DOHH2 (cell line): ENCODE results near the gene NFIX.

ENCODE experiments used
- H3F3A ChIP-seq: fragments of 200-600 bp; sonication (generic), shearing (Covaris generic); 2 replicates; pipeline ENCODE4 v1.6.0; 2016; ENCODE audit warnings: antibody characterized with exemption, mild to moderate bottlenecking; ENCODE audit not compliant: control insufficient read depth, insufficient read depth
- H3K27ac ChIP-seq: fragments of 200-600 bp; sonication (generic); 2 replicates; pipeline ENCODE4 v1.5.1; 2014; ENCODE audit warnings: low read depth, mild to moderate bottlenecking, low read length, moderate library complexity
- H3K27me3 ChIP-seq: fragments of 200-600 bp; sonication (generic); 2 replicates; pipeline ENCODE4 v1.6.1; 2014; ENCODE audit warnings: mild to moderate bottlenecking, low read length, mixed read lengths; ENCODE audit not compliant: control insufficient read depth
- H3K36me3 ChIP-seq: fragments of 200-600 bp; sonication (generic); 2 replicates; pipeline ENCODE4 v1.6.1; 2014; ENCODE audit warnings: mild to moderate bottlenecking, low read length, moderate library complexity, mixed read lengths; ENCODE audit not compliant: control insufficient read depth
- H3K4me1 ChIP-seq: fragments of 200-600 bp; sonication (generic); 2 replicates; pipeline ENCODE4 v1.6.1; 2014; ENCODE audit warnings: mild to moderate bottlenecking, low read length, mixed read lengths; ENCODE audit not compliant: control insufficient read depth
- H3K4me2 ChIP-seq: fragments of 200-600 bp; sonication (generic); 2 replicates; pipeline ENCODE4 v1.6.0; 2014; ENCODE audit warnings: mild to moderate bottlenecking, low read length, moderate library complexity
- H3K4me3 ChIP-seq: fragments of 200-600 bp; sonication (generic); 2 replicates; pipeline ENCODE4 v1.5.1; 2014; ENCODE audit warnings: mild to moderate bottlenecking, low read length, mixed read lengths
- H3K79me2 ChIP-seq: fragments of 200-600 bp; sonication (generic); 2 replicates; pipeline ENCODE4 v1.6.1; 2014; ENCODE audit warnings: mild to moderate bottlenecking, low read length, mixed read lengths; ENCODE audit not compliant: control insufficient read depth
- H3K9me2 ChIP-seq: fragments of 200-600 bp; sonication (generic); replicated peaks from 2 replicates; pipeline ENCODE4 v1.6.1; 2014; ENCODE audit warnings: mild to moderate bottlenecking, low read length, mixed read lengths; ENCODE audit not compliant: control insufficient read depth
- H3K9me3 ChIP-seq: fragments of 200-600 bp; sonication (generic); 2 replicates; pipeline ENCODE4 v1.6.1; 2014; ENCODE audit warnings: antibody characterized with exemption, low read length, mixed read lengths; ENCODE audit not compliant: control insufficient read depth, insufficient read depth
- H4K20me1 ChIP-seq: fragments of 200-600 bp; sonication (generic); 2 replicates; pipeline ENCODE4 v1.6.0; 2014; ENCODE audit warnings: low read depth, mild to moderate bottlenecking, antibody characterized with exemption, low read length, moderate library complexity; ENCODE audit not compliant: control insufficient read depth, insufficient read depth
- EZH2phosphoT487 ChIP-seq: fragments of 200-600 bp; sonication (generic); IDR thresholded peaks from 2 replicates; pipeline ENCODE4 v1.6.1; 2017; ENCODE audit warnings: borderline replicate concordance, mild to moderate bottlenecking, antibody characterized with exemption, low read length, moderate library complexity, mixed read lengths
- TF ChIP-seq, protein P1 (sequence below): fragments of 200-600 bp; sonication (generic); IDR thresholded peaks from one replicate; pipeline ENCODE4 v1.5.1; 2014; ENCODE audit warnings: antibody characterized with exemption, mild to moderate bottlenecking, low read depth, low read length; ENCODE audit not compliant: poor library complexity, severe bottlenecking

The NFIX gene

DNA sequence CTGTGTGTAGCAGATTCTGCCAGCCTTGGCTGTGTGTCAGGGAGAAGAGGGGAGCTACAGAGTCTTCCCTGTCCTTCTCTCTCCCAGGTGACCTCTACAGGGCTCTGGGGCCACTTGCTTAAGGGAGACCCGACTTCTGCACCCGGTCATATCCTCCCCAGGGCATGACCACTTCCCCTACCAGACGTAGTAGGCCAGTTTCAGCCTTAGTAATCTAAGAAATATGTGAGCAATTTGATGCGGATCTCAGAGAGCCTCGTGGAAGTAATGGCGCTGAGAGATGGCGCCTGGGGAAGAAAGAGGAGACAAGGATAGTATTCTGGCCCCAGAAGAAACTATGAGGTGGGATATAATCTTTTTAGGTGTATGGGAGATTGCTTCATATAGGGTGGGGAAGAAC lies 41.9 kb downstream of the NFIX start:
- Histone ChIP-seq H3K4me3 (no peak overlapping the region), H3K4me1 (peaks cover 7% of the 10 kb centered on the region), H3K4me2 (no peak overlapping the region)

DNA sequence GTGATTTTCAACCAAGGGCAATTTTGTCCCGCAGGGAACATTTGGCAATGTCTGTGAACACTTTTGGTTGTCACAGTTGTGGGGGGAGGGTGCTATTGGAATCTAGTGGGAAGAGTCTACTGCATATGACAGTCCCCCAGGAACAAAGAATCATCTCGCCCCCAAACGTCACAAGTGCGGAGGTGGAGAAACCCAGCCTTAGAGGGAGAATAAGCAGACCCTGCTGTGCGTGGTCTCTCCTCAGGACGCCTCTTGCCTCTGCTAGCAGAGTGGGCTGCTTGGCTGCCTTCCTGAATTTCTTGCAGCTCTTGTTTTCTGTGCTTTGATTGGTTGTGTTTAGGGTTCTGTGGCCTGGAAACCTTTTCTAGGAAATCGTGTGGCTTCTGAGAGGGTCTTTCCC lies 42.5 kb downstream of the NFIX start:
- H3K27ac ChIP-seq, result no peak overlapping the region
- peaks cover 7% of the 10 kb centered on the region for H3K4me1 ChIP-seq
- H3K79me2 ChIP-seq, result no peaks in the 10 kb centered on the region

More for the DNA sequence above, 41.9 kb downstream of the NFIX start:
- TF ChIP-seq EZH2phosphoT487, result no peak
- TF ChIP-seq, protein P1, sequence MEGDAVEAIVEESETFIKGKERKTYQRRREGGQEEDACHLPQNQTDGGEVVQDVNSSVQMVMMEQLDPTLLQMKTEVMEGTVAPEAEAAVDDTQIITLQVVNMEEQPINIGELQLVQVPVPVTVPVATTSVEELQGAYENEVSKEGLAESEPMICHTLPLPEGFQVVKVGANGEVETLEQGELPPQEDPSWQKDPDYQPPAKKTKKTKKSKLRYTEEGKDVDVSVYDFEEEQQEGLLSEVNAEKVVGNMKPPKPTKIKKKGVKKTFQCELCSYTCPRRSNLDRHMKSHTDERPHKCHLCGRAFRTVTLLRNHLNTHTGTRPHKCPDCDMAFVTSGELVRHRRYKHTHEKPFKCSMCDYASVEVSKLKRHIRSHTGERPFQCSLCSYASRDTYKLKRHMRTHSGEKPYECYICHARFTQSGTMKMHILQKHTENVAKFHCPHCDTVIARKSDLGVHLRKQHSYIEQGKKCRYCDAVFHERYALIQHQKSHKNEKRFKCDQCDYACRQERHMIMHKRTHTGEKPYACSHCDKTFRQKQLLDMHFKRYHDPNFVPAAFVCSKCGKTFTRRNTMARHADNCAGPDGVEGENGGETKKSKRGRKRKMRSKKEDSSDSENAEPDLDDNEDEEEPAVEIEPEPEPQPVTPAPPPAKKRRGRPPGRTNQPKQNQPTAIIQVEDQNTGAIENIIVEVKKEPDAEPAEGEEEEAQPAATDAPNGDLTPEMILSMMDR, result no peak
- Histone ChIP-seq H3K9me3 (no peaks in the 10 kb centered on the region), H3K36me3 (no peaks in the 10 kb centered on the region), H3F3A (no peaks in the 10 kb centered on the region), H4K20me1 (no peaks in the 10 kb centered on the region), H3K27me3 (peaks cover 51% of the 10 kb centered on the region), H3K9me2 (no peaks in the 10 kb centered on the region), H3K27ac (no peak overlapping the region), H3K79me2 (no peaks in the 10 kb centered on the region)

DNA sequence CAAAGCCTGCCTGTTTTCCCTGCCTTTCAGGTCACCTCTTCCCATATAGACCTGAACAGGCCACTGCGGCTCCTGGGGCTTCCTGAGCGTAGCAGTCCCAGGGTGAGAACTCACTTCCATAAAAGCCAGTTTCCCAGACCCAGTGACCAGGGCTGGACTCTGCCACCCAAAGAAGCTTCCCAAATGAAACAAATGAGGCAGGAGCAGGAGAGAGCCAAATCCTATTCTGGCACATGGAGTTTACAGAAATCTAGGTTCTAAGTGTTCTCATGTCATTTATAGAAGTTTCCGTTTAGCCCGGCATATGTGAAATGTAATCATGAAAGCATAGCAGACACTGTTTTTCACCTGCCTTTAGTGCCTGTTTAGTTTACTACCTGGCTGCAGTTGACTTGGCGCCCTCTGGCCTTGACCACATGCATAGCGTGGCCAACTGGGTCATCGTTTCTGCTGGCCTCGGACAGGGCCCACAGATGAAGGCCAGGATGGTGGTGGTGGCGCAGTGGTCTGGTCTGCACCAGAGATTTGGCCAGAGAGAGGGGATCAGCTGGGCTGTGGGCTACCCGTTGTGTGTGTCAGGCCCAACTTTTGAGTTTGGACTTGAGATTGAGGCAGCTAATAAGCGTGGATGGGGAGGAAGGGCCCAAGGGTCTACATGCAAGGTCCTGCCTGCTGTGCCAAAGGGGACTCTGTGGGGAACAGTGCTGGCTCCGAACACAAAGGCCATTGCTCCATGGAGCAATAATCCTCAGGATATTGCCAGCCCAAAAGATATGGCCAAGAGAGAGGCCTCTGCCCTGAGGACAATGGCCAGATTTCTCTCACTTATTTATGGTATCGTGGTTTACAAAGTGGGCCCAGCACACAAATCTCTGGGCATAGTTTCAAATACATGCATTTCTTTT lies 43.3 kb downstream of the NFIX start:
- H4K20me1 ChIP-seq, result no peaks in the 10 kb centered on the region
- H3K9me2 ChIP-seq, result no peaks in the 10 kb centered on the region
- peaks cover 48% of the 10 kb centered on the region for H3K27me3 ChIP-seq
- H3K27ac ChIP-seq, result no peak overlapping the region
- no peak for TF ChIP-seq EZH2phosphoT487
- TF ChIP-seq, protein P1, result peak; percentile 11
- H3K4me1 ChIP-seq, result peaks cover 7% of the 10 kb centered on the region
- H3K9me3 ChIP-seq, result no peaks in the 10 kb centered on the region
- no peaks in the 10 kb centered on the region for H3K79me2 ChIP-seq
- H3K4me2 ChIP-seq, result no peak overlapping the region
- H3K36me3 ChIP-seq, result no peaks in the 10 kb centered on the region
- no peak overlapping the region for H3K4me3 ChIP-seq
- no peaks in the 10 kb centered on the region for H3F3A ChIP-seq

More for the DNA sequence above, 42.5 kb downstream of the NFIX start:
- Histone ChIP-seq H3F3A (no peaks in the 10 kb centered on the region), H3K9me3 (no peaks in the 10 kb centered on the region), H4K20me1 (no peaks in the 10 kb centered on the region), H3K4me3 (no peak overlapping the region), H3K4me2 (no peak overlapping the region), H3K27me3 (peaks cover 51% of the 10 kb centered on the region), H3K36me3 (no peaks in the 10 kb centered on the region), H3K9me2 (no peaks in the 10 kb centered on the region)
- no peak for TF ChIP-seq EZH2phosphoT487
- TF ChIP-seq, protein P1, result no peak
